ENCODE results near the gene KRT74. TPM values are rescaled to one million over a fixed set of nuclear protein-coding genes. Genes with fewer than 3 reads are reported as not detected.

Gene KRT74
- total RNA-seq, 2 donors from 2014 or later: 0.05 to 0.45 TPM

DNA sequence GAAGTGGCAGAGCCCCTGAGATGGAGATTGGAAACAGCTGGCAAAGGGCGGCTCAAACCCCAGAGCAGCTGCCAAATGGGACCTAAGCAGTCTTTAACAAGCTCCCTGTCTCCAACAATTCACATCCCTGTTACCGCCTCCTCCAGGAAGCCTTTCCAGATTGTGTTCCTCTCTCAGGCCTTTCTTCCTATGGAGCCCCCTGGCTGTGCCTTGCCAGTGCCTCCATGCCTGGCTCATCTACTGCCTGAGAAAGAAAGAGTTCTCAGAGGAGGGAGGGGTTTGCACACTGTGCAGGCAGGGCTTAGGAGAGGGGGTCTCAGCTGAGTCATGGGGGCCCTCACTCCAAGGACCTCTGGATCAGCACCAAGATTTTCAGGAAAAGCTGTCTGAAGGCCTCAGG is 8.8 kb upstream of the KRT74 start:
- intact Hi-C loops (cut with DNase I): loop anchor here (2.0 to 10.0 kb wide), 4 partner anchors 210 to 425 kb away; no protein-coding TSS in a partner anchor
- no peak overlapping the region for H3K27ac ChIP-seq

GRCh38 chr12:52581481-52581880 is 7.8 kb upstream of the KRT74 start:
- intact Hi-C loops (cut with DNase I): loop anchor here (5.0 to 10.0 kb wide), 3 partner anchors 209 to 424 kb away; no protein-coding TSS in a partner anchor
- no peaks in the 10 kb centered on the region for H3K36me3 ChIP-seq
- WGBS: 39% methylated on average over 6 of the region's 6 CpGs
- peak overlapping the region in 1 of 2 donors; percentile 56 for H3K27ac ChIP-seq
- H3K9me3 ChIP-seq: no peaks in the 10 kb centered on the region
- TF ChIP-seq CTCF (IDR thresholded peaks at IDR 0.05) (no peak), POLR2AphosphoS5 (IDR thresholded peaks at IDR 0.05) (no peak), POLR2A (IDR thresholded peaks at IDR 0.05) (no peak)
- DNase-seq (ENCODE audit: low spot score): peak; percentile 36
- H3K4me1 ChIP-seq (replicated peaks): no peaks in the 10 kb centered on the region
- no peaks in the 10 kb centered on the region for H3K27me3 ChIP-seq (replicated peaks; ENCODE audit: insufficient read depth)
- no peak overlapping the region for H3K4me3 ChIP-seq

More for the DNA sequence above, 8.8 kb upstream of the KRT74 start:
- Histone ChIP-seq H3K4me1 (replicated peaks) (no peaks in the 10 kb centered on the region), H3K4me3 (no peak overlapping the region), H3K9me3 (no peaks in the 10 kb centered on the region), H3K27me3 (replicated peaks; ENCODE audit: insufficient read depth) (no peaks in the 10 kb centered on the region), H3K36me3 (no peaks in the 10 kb centered on the region)
- DNase-seq (ENCODE audit: low spot score): no peak
- 69% methylated on average over 2 of the region's 2 CpGs for WGBS
- TF ChIP-seq POLR2AphosphoS5 (IDR thresholded peaks at IDR 0.05) (no peak), CTCF (IDR thresholded peaks at IDR 0.05) (no peak), POLR2A (IDR thresholded peaks at IDR 0.05) (no peak)

- no peaks in the 10 kb centered on the region for H3K4me1 ChIP-seq (replicated peaks)
- no peak for TF ChIP-seq POLR2AphosphoS5 (IDR thresholded peaks at IDR 0.05)
- no peak for TF ChIP-seq CTCF (IDR thresholded peaks at IDR 0.05)
- TF ChIP-seq POLR2A (IDR thresholded peaks at IDR 0.05): no peak
- no peaks in the 10 kb centered on the region for H3K27me3 ChIP-seq (replicated peaks; ENCODE audit: insufficient read depth)
- no peaks in the 10 kb centered on the region for H3K36me3 ChIP-seq
- H3K4me3 ChIP-seq: no peak overlapping the region
- no peaks in the 10 kb centered on the region for H3K9me3 ChIP-seq
- WGBS: 91% methylated on average over 7 of the region's 7 CpGs
- DNase-seq (ENCODE audit: low spot score): no peak
- peak overlapping the region in 1 of 2 donors; percentile 56 for H3K27ac ChIP-seq
- intact Hi-C loops (cut with DNase I): loop anchor here (5.0 to 10.0 kb wide), 3 partner anchors 209 to 424 kb away; no protein-coding TSS in a partner anchor
These were observed 7.4 kb upstream of the KRT74 start for GRCh38 chr12:52581066-52581465.

DNA sequence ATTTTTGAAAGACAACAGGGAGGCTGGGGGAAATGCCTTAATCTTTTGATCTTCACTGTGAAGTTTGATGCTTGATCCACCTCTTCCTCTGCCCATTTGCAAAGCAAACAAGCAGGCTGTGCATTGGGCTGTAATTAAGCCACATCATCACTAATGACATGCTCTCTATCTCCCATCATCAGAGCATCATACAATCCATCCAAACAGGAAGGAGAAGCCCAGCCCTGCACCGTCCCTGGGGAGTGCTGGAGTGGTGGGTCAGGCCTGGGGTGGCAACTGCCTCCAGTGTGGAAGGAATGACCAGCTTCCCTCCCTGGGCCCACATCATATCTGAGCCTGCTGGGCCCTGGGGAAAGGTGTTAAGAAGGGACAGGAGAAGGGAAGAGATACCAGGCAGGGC is 6.9 kb upstream of the KRT74 start:
- Histone ChIP-seq H3K9me3 (no peaks in the 10 kb centered on the region), H3K4me1 (replicated peaks) (no peaks in the 10 kb centered on the region), H3K27me3 (replicated peaks; ENCODE audit: insufficient read depth) (no peaks in the 10 kb centered on the region), H3K36me3 (no peaks in the 10 kb centered on the region), H3K4me3 (no peak overlapping the region), H3K27ac (peak overlapping the region; percentile 18 to 56)
- 46% methylated on average over 1 of the region's 1 CpG for WGBS
- intact Hi-C loops (cut with DNase I): loop anchor here (5.0 to 10.0 kb wide), 3 partner anchors 208 to 423 kb away; no protein-coding TSS in a partner anchor
- DNase-seq (ENCODE audit: low spot score): no peak
- TF ChIP-seq CTCF (IDR thresholded peaks at IDR 0.05): no peak
